SIG-M5 treated with dmso at 0.1 percent for 504 hours (cell line): ENCODE data around the gene TMEM151A.
"Not testable (repeated sequence)": the region's sequence is repeated elsewhere in the genome, so short reads cannot be mapped to it uniquely, and the experiment has no call there.

ENCODE experiments used
- DNase-seq: peaks from one replicate; lab custom pipeline; 2025; ENCODE audit not compliant: unreplicated experiment; lab: John Stamatoyannopoulos, UW

TMEM151A gene

DNA sequence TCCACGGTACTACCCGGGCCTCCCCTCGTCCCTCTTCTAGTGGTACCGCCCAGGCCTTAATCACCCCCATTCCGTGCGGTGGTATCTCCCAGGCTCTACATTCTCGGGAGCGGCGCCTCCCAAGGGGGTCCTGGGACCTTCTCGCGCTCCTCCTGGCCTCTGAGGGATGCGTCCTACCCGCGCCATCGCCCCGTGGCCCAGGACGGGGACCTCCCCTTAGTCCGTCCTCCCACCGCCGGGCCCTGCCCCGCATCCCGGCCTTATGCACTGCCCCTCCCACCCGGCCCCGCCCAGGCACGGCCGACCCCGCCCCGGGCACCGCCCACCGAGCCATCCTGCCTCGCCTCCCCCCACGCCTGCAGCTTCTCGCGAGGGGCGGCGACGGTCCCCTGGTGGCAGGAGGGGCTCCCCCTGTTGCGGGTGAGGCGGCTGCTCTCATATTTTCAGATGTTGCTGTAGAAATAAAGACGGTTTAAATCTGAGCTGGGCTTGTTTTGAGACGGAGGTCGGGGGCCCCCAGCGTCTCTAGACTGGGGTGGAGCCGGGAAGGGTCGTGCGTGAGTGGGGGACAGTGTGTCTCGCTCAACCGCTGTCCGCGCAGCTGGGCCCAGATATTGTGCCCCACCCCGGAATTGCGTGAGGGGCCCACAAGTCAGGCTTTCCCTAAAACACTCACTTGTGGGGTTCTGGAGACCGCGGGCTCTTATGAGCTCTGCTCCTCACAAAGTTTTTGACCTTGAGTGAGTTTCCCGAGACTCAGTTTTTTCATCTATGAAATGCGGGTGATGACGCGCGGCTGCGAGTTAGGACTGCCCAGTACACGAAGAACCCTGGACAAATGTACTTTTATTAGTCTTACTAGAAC lies 24.1 kb upstream of the TMEM151A start:
- DNase-seq: peak; percentile 69

DNA sequence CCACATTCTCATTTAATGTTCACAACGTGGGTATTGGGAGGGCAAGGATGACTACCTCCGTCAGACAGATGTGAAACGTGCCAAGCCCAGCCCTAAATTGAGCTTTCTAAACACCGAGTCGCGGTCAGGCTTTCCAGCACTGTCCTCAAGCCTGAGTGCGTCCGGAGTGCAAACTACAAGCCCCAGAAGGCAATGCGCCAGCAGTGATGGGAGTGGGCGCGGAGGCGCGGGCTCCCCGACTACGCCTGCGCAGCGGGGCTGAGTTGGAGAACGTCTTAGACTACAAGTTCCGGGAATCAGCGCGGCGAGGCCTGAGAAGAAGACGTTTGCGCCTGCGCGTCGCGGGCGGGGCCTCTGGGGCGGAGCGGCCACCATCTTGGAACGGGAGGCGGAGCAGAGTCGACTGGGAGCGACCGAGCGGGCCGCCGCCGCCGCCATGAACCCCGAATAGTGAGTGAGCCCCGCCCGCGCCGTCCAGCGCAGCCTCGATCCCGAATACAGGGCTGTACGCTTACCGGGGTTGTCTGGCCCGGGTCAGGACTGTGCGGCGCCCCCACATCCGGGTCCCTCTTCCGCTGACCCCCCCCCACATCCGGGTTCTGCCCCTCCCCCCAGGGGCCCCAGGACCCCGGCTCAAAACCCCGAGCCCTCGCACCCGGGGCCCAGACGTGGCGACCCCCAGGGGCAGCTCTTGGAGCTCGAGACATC lies 23.3 kb upstream of the TMEM151A start, which contains the start of gene RAB1B:
TSS of gene RAB1B (plus strand) at position 396 of the 708 bp plus-strand sequence. CDS start at position 437, 41 bp downstream.
- peak; percentile 98 for DNase-seq

DNA sequence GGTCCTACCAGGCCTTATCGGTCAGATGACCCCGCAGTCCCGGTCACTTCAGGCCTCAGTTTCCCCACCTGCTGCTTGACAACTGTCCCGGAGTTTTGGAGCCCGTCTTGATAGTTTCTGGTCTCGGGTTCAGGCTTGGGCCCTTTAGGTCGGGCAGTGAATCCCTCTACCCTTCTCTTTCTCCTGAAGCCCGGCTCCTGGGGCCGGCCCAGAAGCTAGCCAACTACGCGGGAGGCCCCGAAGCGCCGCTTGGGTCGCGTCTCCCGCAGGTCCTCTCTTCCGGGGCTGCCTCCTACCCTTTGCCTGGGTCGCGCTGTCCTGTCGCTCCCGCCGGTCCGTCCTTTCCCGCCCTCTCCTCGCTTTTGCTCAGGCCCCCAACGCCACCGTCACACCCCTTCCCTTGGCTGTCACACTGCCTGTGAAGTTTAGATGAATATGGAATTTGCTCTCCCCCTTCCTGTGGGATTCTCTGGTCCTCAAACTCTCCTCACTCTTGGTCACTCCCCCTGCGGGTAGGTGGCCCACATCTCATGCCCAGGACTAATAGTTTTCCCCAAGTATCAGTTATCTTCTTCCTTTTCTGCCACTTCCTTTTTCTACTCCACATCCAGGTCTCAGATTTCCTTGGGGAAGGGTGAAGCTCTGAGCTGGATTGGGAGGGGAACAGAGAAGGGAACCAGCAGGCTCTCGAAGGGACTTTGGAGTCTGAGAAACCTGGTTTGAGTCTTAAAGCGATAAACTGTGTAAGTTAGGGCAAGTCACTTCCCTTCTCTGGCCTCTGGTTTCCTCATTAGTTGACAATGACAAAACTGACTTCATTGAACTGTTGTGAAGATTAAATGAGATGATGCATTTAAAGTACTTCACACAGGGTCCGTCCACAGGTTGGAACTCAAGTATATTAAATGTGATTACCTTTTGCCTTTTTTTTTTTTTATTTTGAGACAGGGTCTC lies 22.5 kb upstream of the TMEM151A start:
- peak; percentile 47 for DNase-seq

DNA sequence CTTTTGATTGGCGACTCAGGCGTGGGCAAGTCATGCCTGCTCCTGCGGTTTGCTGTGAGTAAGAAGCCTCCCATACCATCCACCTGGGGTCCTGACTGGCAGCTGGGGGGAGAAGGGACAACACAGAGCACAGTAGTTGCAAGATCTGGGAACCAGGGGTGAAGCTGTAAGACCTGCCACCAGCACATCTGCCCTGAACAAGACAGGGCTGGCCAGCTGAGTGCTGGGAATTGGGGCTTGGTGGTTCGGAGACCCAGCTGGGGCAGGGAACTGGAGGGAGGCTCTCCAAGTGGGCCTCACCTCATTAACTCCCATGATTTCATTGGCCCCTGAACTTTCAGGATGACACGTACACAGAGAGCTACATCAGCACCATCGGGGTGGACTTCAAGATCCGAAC lies 19.9 kb upstream of the TMEM151A start:
- DNase-seq: no peak

DNA sequence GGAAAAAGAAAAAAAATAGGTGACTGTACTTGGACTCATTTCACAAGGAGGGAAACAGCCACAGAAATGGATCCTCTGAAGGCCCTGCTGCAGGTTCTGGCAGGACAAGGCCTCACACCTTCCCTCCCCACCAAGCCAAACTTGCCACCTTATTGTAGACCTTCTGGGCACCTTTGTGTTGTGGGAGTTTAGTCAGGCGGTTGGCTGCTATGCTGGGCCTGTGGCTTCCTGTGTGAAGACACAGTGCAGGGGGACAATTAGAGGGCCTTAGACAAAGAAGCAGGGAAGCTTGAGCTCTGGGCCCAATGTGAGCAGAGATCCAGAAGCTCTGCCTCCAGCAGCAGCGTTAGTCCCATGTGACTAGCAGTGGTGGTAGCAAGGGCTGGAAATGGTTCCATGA lies 19.1 kb upstream of the TMEM151A start:
- DNase-seq: no peak

DNA sequence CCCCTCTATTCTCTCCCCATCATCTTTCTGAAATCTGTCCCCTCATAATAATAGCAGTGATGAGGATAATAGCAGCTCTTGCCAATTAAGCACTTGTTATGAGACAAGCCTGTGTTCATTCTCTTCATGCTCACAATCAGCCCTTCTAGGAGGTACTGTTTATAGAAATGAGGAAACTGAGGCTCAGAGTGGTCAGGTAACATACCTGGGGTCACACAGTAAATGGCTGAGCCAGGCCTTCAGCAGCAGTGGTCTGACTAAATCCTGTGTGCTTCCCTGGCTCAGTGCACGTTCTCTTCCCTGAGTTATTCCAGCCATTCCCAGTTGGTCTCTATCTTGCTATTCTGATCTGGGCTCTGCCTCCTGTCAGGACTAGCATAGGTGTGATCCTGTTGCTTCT lies 17.5 kb upstream of the TMEM151A start:
- DNase-seq: no peak

DNA sequence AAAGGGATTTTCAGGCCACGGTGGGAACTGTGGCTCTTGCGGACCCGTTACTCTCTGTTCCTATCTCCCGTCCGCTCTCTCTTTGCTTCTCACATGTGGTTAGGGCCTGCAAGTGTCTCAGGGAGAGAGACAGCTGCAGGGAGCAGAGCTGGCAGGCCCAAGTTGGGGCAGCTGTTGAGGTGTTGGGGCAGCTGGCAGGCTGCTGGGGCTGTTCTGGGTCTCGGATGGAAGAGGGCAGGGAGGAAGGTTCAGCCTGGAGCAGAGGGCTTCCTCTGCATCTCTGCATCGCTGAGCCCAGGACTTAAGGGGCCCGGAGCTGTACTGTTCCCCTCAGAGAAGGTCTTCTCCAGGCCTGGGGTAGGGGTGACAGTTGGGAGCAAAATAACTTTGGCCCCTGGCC lies 16.3 kb upstream of the TMEM151A start:
- no peak for DNase-seq

DNA sequence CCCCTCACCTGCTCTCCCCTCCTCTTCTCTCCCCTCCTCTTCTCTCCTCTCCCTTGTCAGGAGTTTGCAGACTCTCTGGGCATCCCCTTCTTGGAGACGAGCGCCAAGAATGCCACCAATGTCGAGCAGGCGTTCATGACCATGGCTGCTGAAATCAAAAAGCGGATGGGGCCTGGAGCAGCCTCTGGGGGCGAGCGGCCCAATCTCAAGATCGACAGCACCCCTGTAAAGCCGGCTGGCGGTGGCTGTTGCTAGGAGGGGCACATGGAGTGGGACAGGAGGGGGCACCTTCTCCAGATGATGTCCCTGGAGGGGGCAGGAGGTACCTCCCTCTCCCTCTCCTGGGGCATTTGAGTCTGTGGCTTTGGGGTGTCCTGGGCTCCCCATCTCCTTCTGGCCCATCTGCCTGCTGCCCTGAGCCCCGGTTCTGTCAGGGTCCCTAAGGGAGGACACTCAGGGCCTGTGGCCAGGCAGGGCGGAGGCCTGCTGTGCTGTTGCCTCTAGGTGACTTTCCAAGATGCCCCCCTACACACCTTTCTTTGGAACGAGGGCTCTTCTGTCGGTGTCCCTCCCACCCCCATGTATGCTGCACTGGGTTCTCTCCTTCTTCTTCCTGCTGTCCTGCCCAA lies 15.6 kb upstream of the TMEM151A start:
- DNase-seq: no peak

DNA sequence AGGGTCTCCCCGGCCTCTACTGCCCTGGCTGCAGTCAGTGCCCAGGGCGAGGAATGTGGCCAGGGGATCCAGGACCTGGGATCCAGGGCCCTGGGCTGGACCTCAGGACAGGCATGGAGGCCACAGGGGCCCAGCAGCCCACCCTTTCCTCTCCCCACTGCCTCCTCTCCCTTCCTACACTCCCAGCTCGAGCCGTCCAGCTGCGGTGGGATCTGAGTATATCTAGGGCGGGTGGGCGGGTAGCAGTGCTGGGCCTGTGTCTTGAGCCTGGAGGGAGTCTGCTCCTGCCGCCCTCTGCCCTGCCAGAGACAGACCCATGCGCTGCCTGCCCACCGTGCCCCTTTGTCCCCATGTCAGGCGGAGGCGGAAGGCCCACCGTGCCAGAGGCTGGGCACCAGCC lies 15.1 kb upstream of the TMEM151A start:
- DNase-seq: not testable (repeated sequence)

DNA sequence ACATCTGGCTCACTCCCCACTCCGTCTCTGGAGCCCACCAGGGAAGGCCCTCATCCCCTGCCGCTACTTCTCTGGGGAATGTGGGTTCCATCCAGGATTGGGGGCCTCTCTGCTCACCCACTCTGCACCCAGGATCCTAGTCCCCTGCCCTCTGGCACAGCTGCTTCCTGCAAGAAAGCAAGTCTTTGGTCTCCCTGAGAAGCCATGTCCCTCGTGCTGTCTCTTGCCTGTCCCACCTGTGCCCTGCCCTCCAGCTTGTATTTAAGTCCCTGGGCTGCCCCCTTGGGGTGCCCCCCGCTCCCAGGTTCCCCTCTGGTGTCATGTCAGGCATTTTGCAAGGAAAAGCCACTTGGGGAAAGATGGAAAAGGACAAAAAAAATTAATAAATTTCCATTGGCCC lies 14.6 kb upstream of the TMEM151A start:
- not testable (repeated sequence) for DNase-seq

DNA sequence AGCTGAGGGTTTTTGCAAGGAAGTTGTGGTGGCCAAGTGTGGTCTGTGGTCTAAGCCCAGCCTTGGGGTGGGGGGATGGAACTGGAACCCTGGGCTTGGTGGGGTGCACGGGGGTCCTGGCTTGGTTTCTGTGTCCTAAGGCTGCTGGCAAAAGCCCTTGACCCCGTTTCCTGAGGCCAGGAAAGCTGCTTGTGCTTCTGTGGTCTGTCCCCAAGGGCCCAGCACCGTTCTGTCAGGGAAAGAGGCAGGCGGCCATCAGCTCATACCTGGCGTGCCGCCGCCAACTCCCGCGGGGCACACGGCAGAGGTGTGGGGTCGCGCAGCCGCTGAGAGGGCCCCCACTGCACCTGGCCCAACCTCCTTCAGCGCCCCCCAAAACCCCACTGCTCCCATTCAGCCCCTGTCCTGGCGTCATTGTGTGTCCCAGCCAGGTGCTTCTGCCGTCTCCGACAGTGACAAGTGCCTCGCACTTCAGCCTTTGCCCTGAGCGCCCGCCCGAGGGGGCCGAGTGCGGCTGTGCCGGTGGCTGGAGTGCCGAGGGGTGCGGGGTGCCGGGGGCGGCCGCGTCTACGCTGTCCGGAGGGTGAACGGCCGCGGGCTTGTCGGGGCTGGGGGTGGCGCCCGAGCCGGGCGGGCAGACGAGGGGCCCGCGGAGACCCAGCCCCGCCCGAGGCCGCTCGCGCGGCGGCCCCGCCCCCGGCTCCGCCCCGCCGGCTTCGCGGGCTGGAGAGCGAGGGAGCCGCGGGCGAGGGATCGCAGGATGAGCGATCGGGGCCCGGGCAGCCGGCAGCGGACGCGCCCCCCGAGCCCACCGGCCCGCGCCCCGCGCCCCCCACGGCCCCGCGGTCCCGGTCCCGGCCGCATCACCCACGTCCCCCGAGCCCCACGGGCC lies 14.0 kb upstream of the TMEM151A start, which contains the start of gene CNIH2:
TSS of gene CNIH2 (plus strand) at position 705 of the 892 bp plus-strand sequence. CDS start 282 bp downstream, outside the sequence.
- no peak for DNase-seq

DNA sequence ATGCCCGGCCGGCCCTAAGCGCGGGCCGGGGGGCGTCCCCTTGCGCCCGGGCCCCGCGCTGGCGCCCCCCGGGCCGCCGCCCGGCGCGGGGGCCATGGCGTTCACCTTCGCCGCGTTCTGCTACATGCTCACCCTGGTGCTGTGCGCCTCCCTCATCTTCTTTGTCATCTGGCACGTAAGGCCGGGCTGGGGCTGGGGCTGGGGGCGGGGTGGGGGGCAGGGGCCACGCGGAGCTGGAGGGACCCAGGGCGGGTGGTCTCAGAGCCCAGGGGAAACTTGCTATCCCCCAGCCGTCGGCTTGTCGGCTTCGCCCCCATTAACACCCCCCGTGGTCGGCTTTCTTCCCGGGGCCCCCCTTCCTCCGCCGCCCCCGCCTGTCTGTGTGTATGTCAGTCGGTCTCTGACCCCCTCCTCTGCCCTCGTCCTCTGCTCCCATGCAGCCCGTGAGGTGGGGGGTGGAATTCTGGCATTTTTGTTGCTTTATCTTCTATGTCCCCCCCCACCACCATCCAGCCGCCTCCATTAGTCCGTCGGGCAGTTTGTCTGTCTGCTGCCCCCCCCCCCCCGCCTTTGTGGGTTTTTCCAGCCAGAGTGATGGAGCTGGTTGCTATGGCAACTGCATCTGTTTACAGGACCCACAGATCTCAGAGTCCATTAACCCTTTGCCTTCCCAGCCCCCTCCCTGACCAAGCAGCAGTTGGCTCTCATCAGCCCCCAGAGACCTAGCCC lies 13.2 kb upstream of the TMEM151A start:
- DNase-seq: no peak

DNA sequence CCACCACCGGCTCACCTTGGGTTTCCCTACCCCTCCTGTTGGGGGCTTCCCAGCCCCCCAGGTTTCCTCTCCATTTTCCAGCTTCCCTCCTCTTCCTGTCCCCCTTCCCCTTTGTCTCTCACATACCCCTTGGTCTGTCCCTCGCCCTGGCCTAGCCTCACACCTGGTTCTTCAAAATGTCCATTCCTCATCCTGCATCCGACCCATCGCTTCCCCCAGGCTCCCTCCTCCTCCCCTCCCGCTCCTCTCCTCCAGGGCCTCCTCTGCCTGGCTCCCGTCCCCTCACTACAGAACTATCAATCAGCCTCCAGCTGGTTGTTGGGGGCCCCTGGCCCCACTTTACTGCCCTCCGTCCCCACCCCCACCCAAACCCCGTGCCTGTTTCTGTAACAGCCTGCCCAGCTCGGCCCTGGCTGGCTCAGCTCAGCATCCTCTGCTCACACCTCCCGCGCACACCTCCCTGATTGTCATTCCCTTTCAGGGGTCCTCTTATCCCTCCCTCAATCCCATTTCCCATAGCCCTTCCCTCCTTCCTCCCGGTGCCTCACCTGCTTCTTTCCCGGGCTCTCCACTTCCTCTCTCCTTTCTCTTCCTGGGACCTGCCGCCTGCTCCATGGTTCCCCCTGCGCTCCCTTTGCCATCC lies 12.5 kb upstream of the TMEM151A start:
- DNase-seq: no peak

DNA sequence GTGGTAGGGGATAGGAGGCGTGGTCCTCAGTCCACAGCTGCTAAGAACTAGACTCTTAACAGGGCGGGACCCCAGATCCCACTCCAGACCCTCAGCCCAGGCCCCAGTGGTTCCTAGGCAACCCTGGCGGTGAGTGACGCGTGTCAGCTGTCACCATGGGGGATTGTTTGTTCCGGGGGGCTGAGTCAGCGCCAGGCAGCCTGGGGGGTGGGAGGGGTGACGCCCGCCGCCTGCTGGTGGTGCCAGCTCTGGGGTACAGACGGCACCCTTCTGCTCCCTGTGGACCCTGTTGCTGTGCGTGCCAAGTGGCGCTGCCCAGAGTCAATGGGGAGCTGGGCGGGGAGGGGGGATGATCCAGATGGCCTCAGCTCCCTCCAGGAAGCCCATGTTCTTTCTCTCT lies 11.3 kb upstream of the TMEM151A start:
- DNase-seq: no peak

DNA sequence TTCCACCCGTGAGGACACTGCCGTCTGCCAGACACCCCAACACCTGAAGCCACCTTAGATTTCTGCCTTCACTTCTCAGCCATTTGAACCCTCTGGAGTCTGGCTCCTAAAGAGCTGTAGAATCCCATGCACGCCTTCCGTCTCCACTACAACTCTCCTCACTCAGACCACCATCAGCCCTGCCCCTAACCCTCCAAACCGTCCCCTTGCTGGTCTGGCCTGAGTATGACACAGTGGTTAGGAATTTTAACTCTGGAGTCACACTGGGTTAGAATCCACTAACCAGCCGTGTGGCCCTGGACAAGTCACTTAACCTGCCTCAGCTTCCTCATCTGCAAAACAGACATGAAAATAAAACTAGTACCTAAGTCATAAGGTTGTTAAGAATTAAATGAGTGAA lies 10.7 kb upstream of the TMEM151A start:
- DNase-seq: no peak

DNA sequence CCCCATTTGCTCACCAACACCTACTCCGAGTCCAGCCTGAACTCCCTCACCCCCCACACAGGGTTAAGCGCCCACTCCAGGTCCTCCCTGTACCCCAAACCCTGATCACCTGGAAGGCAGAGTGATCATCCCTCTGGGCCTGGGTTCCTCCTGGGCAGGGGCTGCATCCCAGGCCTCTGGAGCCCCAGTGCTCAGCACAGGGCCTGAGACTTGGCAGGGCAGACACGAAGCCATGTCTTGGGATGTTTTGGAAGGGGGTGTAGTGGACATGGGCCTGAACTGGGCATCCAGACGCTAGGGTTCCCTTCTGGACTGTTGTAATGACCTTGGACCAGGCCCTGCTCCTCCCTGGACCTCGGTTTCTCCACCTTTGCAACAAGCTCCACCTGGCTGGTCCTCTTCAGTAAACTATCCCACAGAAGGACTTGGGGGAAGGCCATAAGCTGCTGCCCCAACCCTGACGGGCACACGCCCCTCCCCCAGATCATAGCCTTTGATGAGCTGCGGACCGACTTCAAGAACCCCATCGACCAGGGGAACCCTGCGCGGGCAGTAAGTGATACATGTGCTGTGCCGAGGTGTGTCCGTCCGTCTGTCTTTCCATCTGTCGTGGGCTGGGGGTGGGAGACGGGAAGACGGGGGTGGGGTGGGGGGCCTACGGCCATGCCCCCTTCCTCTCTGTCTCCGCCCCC lies 9.8 kb upstream of the TMEM151A start:
- no peak for DNase-seq
